ENCODE results near the gene ATF7IP.
"Not testable (repeated sequence)": the region's sequence is repeated elsewhere in the genome, so short reads cannot be mapped to it uniquely, and the experiment has no call there.

The ATF7IP gene

DNA sequence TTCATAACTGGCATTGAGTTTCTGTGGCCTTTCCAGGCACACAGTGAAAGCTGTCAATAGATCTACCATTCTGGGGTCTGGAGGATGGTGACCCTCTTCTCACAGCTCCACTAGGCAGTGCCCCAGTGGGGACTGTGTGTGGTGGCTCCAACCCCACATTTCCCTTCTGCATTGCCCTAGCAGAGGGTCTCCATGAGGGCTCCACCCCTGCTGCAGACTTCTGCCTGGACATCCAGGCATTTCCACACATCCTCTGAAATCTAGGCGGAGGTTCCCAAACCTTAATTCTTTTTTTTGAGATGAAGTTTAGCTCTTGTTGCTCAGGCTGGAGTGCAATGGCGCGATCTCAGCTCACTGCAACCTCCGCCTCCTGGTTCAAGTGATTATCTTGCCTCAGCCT is 14.0 kb upstream of the ATF7IP start:
- not testable (repeated sequence) for H3K27ac ChIP-seq (ENCODE audit: low read length); H3K4me1 ChIP-seq (ENCODE audit: control insufficient read depth in 1 of 2, insufficient read depth in 2 of 2, low read length in 2 of 2); H3K27me3 ChIP-seq (ENCODE audit: low read depth, low read length); H3K36me3 ChIP-seq (ENCODE audit: control insufficient read depth in 1 of 2, insufficient read depth in 2 of 2, low read length in 2 of 2); H3K4me3 ChIP-seq (ENCODE audit: low read depth in 1 of 2, low read length in 2 of 2); H3K9me3 ChIP-seq (ENCODE audit: control insufficient read depth in 1 of 2, low read length in 2 of 2)

DNA sequence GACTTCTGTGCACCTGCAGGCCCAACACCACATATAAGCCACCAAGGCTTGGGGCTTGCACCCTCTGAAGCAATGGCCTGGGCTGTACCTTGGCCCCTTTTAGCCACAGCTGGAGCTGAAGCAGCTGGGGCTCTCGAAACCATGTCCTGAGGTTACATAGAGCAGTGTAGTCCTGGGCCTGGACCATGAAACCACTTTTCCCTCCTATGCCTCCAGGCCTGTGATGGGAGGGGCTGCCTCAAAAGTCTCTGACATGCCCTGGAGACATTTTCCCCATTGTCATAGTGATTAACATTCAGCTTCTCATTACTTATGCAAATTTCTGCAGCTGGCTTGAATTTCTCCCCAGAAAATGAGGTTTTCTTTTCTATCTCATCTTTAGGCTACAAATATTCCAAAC is 13.4 kb upstream of the ATF7IP start:
- H3K4me3 ChIP-seq (ENCODE audit: low read depth in 1 of 2, low read length in 2 of 2); H3K36me3 ChIP-seq (ENCODE audit: control insufficient read depth in 1 of 2, insufficient read depth in 2 of 2, low read length in 2 of 2); H3K4me1 ChIP-seq (ENCODE audit: control insufficient read depth in 1 of 2, insufficient read depth in 2 of 2, low read length in 2 of 2): not testable (repeated sequence)

DNA sequence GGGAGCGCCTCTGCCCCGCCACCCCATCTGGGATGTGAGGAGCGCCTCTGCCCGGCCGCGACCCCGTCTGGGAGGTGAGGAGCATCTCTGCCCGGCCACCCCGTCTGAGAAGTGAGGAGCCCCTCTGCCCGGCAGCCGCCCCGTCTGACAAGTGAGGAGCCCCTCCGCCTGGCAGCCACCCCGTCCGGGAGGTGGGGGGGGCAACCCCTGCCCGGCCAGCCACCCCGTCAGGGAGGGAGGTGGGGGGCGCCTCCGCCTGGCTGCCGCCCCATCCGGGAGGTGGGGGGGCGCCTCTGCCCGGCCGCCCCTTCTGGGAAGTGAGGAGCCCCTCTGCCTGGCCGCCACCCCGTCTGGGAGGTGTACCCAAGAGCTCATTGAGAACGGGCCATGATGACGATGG is 10.8 kb upstream of the ATF7IP start:
- not testable (repeated sequence) for H3K4me1 ChIP-seq (ENCODE audit: control insufficient read depth in 1 of 2, insufficient read depth in 2 of 2, low read length in 2 of 2); H3K27ac ChIP-seq (ENCODE audit: low read length); H3K36me3 ChIP-seq (ENCODE audit: control insufficient read depth in 1 of 2, insufficient read depth in 2 of 2, low read length in 2 of 2); H3K9me3 ChIP-seq (ENCODE audit: control insufficient read depth in 1 of 2, low read length in 2 of 2); H3K4me3 ChIP-seq (ENCODE audit: low read depth in 1 of 2, low read length in 2 of 2); H3K27me3 ChIP-seq (ENCODE audit: low read depth, low read length)

More for the DNA sequence above, 13.4 kb upstream of the ATF7IP start:
- H3K27ac ChIP-seq (ENCODE audit: low read length); H3K9me3 ChIP-seq (ENCODE audit: control insufficient read depth in 1 of 2, low read length in 2 of 2); H3K27me3 ChIP-seq (ENCODE audit: low read depth, low read length): not testable (repeated sequence)

DNA sequence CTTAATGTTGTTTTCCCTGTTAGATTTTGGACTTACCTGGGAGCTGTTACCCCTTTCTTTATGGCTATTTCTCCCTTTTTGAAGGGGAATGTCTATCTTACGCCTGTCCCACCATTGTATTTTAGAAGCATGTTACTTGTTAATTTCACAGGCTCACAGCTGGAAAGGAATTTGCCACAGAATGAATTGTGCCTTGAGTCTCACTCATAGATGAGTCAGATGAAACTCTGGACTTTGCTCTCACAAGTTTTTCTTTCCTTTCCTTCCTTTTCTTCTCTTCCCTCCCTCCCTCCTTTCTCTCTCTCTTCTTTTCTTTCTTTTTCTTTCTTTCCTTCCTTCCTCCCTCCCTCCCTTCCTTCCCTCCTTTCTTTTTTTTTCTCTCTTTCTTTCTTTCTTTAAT is 9.3 kb upstream of the ATF7IP start:
- Histone ChIP-seq H3K4me3 (ENCODE audit: low read depth in 1 of 2, low read length in 2 of 2) (no peak overlapping the region), H3K9me3 (ENCODE audit: control insufficient read depth in 1 of 2, low read length in 2 of 2) (peaks cover 0 to 6% of the 10 kb centered on the region in 2 donors), H3K27ac (ENCODE audit: low read length) (no peak overlapping the region), H3K36me3 (ENCODE audit: control insufficient read depth in 1 of 2, insufficient read depth in 2 of 2, low read length in 2 of 2) (no peaks in the 10 kb centered on the region), H3K27me3 (ENCODE audit: low read depth, low read length) (no peaks in the 10 kb centered on the region), H3K4me1 (ENCODE audit: control insufficient read depth in 1 of 2, insufficient read depth in 2 of 2, low read length in 2 of 2) (no peaks in the 10 kb centered on the region)

DNA sequence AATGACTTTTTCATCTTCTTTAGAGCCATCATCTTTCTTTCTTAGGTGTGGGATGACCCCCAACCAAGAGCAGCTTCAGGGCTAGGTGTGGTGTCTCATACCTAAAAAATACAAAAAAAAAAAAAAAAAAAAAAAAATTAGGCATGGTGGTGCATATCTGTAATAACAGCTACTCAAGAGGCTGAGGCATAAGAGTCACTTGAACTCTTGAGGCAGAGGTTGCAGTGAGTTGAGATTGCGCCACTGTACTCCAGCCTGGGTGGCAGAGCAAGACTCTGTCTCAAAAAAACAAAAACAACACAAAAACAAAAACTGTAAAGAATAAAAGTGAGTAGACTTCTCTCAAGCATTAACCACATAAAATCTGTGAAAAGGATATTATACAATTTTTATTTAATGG is 8.0 kb upstream of the ATF7IP start:
- H3K27ac ChIP-seq (ENCODE audit: low read length), result no peak overlapping the region
- H3K36me3 ChIP-seq (ENCODE audit: control insufficient read depth in 1 of 2, insufficient read depth in 2 of 2, low read length in 2 of 2), result no peaks in the 10 kb centered on the region
- no peaks in the 10 kb centered on the region for H3K9me3 ChIP-seq (ENCODE audit: control insufficient read depth in 1 of 2, low read length in 2 of 2)
- no peaks in the 10 kb centered on the region for H3K4me1 ChIP-seq (ENCODE audit: control insufficient read depth in 1 of 2, insufficient read depth in 2 of 2, low read length in 2 of 2)
- H3K27me3 ChIP-seq (ENCODE audit: low read depth, low read length), result no peaks in the 10 kb centered on the region
- no peak overlapping the region for H3K4me3 ChIP-seq (ENCODE audit: low read depth in 1 of 2, low read length in 2 of 2)

DNA sequence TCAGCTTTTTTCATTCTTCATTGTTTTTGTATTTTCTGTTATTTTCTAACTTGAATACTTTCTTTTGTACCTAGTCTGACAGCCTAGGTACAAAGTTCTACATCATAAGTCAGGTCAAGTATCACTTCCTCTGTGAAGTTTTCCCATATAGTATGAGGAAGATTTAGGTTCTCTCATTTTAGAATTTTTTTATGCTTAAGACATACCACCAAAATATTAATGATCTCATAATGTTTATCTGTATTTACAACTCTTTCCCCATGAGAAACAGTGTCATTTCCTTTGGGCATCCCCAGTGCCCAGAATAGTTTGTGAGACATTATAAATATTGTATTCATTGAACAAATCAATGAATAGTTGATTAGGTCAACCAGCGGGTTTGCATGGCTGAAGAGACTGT is 3.1 kb upstream of the ATF7IP start:
- no peaks in the 10 kb centered on the region for H3K9me3 ChIP-seq (ENCODE audit: control insufficient read depth in 1 of 2, low read length in 2 of 2)
- no peak overlapping the region for H3K4me3 ChIP-seq (ENCODE audit: low read depth in 1 of 2, low read length in 2 of 2)
- H3K27me3 ChIP-seq (ENCODE audit: low read depth, low read length), result no peaks in the 10 kb centered on the region
- peaks cover 0 to 5% of the 10 kb centered on the region in 2 donors for H3K4me1 ChIP-seq (ENCODE audit: control insufficient read depth in 1 of 2, insufficient read depth in 2 of 2, low read length in 2 of 2)
- peaks cover 0 to 14% of the 10 kb centered on the region in 2 donors for H3K36me3 ChIP-seq (ENCODE audit: control insufficient read depth in 1 of 2, insufficient read depth in 2 of 2, low read length in 2 of 2)
- H3K27ac ChIP-seq (ENCODE audit: low read length), result no peak overlapping the region

DNA sequence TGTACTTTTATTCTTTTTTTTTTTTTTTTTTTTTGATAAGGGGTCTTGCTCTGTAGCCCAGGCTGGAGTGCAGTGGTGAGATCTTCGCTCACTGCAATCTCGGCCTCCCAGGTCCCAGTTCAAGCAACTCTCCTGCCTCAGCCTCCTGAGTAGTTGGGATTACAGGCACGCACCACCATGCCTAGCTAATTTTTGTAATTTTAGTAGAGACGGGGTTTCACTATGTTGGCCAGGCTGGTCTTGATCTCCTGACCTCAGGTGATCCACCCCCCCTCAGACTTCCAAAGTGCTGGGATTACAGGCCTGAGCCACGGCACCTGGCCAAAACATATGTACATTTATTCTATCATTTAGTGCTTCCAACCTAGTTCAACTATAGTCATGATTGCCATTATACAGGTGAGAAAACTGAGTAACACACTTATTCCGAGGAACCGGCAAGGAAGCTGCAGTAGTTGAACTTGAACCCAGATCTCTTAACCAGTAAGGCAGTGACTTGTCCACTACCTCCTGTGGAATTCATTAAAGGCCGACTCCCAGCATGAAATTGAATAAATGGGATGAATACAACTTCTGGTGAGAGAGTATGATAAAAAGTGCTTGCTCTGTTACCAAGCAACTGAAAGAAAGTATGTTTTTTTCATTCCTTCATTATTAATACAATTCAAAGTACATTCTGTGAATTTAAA is 755 bp upstream of the ATF7IP start:
- no peaks in the 10 kb centered on the region for H3K9me3 ChIP-seq (ENCODE audit: control insufficient read depth in 1 of 2, low read length in 2 of 2)
- no peaks in the 10 kb centered on the region for H3K27me3 ChIP-seq (ENCODE audit: low read depth, low read length)
- H3K36me3 ChIP-seq (ENCODE audit: control insufficient read depth in 1 of 2, insufficient read depth in 2 of 2, low read length in 2 of 2), result peaks cover 0 to 14% of the 10 kb centered on the region in 2 donors
- peak overlapping the region; percentile 82 to 93 for H3K4me3 ChIP-seq (ENCODE audit: low read depth in 1 of 2, low read length in 2 of 2)
- H3K27ac ChIP-seq (ENCODE audit: low read length), result peak overlapping the region; percentile 98
- H3K4me1 ChIP-seq (ENCODE audit: control insufficient read depth in 1 of 2, insufficient read depth in 2 of 2, low read length in 2 of 2), result peaks cover 4 to 5% of the 10 kb centered on the region in 2 donors

DNA sequence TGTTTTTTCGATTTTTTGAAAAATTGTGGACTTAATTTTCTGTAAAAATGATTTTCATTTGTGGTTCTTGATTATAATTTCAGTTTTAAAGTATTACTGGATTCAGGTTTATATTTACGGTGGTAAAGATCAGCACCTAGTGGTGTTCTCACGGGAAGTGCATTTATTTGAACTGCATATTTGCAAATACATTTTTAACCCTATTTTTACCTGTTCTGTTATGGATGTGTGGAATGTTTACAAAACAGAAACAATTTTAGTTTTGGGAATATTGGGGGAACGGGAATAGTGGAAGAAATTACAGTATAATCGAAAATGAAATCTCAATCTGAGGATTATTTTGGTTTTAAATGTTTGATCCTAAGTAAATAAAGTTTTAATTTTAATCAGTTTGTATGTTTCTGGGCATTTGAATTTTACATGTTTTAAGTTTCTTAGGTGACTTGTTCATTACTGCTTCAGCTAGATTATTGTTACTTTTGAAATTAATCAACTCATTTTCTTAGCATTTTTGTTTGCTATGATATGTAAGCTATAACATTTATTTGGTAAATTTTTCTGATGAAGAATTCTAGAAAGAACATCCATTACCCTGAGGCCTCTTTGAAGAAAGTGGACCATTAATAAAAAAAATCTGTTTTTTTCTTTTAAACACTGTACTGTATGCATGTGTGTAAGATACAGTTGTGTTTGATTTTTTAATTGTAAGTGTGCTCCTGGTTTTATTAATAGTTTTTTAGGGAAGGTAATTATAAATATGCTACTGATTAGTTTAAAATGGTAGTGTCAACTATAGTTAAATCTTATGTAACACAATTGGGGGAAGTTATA is 942 bp downstream of the ATF7IP start:
- Histone ChIP-seq H3K27me3 (ENCODE audit: low read depth, low read length) (no peaks in the 10 kb centered on the region), H3K4me1 (ENCODE audit: control insufficient read depth in 1 of 2, insufficient read depth in 2 of 2, low read length in 2 of 2) (peaks cover 4 to 5% of the 10 kb centered on the region in 2 donors), H3K4me3 (ENCODE audit: low read depth in 1 of 2, low read length in 2 of 2) (peak overlapping the region; percentile 82 to 93), H3K27ac (ENCODE audit: low read length) (peak overlapping the region; percentile 98), H3K36me3 (ENCODE audit: control insufficient read depth in 1 of 2, insufficient read depth in 2 of 2, low read length in 2 of 2) (peaks cover 0 to 14% of the 10 kb centered on the region in 2 donors), H3K9me3 (ENCODE audit: control insufficient read depth in 1 of 2, low read length in 2 of 2) (no peaks in the 10 kb centered on the region)

DNA sequence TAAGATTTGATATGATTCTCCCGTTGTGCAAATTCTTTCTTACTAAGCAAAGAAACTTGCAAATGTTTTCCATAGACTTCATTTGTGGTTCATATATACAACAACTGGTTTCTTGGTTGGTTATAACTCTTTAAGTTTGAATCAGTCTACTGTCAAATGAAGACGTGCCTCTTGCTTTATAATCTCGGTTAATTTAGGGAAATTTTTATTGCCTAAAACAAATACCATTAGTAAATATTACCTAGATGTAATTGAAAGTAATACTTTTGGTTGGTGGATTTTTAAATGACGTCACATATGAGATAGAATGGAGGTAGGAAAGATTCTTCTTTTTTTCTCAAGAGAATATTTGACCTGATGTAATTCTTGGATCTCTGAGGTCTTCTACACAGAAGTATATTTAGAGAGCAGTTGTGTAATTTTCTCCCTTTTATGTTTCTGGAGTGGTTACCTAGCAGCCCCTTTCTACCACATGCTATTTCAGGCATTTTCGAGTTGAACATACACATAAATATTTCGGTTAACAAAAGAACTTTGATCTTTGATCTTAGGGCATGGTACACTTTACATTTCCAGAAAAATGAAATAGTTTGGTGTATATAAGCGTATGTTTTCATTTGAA is 1.7 kb downstream of the ATF7IP start:
- H3K9me3 ChIP-seq (ENCODE audit: control insufficient read depth in 1 of 2, low read length in 2 of 2), result no peaks in the 10 kb centered on the region

DNA sequence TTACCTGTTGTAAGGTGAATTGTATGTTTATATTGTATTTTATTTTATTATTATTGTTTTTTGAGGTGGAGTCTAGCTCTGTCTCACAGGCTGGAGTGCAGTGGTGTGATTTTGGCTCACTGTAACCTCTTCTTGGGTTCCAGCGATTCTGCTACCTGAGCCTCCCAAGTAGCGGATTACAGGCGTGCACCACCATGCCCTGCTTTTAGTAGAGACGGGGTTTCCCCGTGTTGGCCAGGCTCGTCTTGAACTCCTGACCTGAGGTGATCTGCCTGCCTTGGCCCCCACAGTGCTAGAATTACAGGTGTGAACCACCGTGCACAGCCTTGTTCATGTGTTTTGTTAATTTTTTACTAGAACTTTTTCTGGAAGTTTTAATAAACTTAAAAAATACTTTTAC is 3.8 kb downstream of the ATF7IP start:
- H3K4me3 ChIP-seq (ENCODE audit: low read depth in 1 of 2, low read length in 2 of 2), result no peak overlapping the region
- no peak overlapping the region for H3K27ac ChIP-seq (ENCODE audit: low read length)

More for the DNA sequence above, 1.7 kb downstream of the ATF7IP start:
- Histone ChIP-seq H3K4me1 (ENCODE audit: control insufficient read depth in 1 of 2, insufficient read depth in 2 of 2, low read length in 2 of 2) (peaks cover 5 to 10% of the 10 kb centered on the region in 2 donors), H3K27ac (ENCODE audit: low read length) (peak overlapping the region; percentile 98), H3K36me3 (ENCODE audit: control insufficient read depth in 1 of 2, insufficient read depth in 2 of 2, low read length in 2 of 2) (peaks cover 0 to 14% of the 10 kb centered on the region in 2 donors), H3K27me3 (ENCODE audit: low read depth, low read length) (no peaks in the 10 kb centered on the region), H3K4me3 (ENCODE audit: low read depth in 1 of 2, low read length in 2 of 2) (peak overlapping the region; percentile 82 to 93)

DNA sequence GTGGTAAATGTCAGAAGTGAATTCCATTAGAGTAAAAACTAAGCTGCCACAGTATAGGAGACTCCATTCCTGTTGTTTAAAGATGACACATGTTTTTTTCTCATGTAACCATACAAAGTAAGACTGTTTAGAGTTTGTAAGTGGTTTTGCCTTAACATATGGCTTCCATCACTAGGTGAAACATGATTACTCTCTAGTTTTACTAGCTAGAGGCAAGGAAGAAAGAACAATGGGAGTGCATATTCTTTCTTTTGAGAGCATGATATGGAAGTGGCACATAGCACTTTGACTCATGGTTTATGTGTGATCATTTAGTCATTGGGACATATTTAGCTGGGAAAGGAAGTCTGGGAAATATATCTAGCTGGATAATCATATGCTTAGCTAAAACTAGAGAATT is 7.7 kb downstream of the ATF7IP start:
- no peaks in the 10 kb centered on the region for H3K36me3 ChIP-seq (ENCODE audit: control insufficient read depth in 1 of 2, insufficient read depth in 2 of 2, low read length in 2 of 2)
- no peak overlapping the region for H3K4me3 ChIP-seq (ENCODE audit: low read depth in 1 of 2, low read length in 2 of 2)
- peak overlapping the region; percentile 35 for H3K27ac ChIP-seq (ENCODE audit: low read length)
- H3K27me3 ChIP-seq (ENCODE audit: low read depth, low read length), result no peaks in the 10 kb centered on the region
- no peaks in the 10 kb centered on the region for H3K9me3 ChIP-seq (ENCODE audit: control insufficient read depth in 1 of 2, low read length in 2 of 2)
- H3K4me1 ChIP-seq (ENCODE audit: control insufficient read depth in 1 of 2, insufficient read depth in 2 of 2, low read length in 2 of 2), result peaks cover 0 to 20% of the 10 kb centered on the region in 2 donors

More for the DNA sequence above, 3.8 kb downstream of the ATF7IP start:
- Histone ChIP-seq H3K9me3 (ENCODE audit: control insufficient read depth in 1 of 2, low read length in 2 of 2) (no peaks in the 10 kb centered on the region), H3K4me1 (ENCODE audit: control insufficient read depth in 1 of 2, insufficient read depth in 2 of 2, low read length in 2 of 2) (peaks cover 5 to 14% of the 10 kb centered on the region in 2 donors), H3K27me3 (ENCODE audit: low read depth, low read length) (no peaks in the 10 kb centered on the region), H3K36me3 (ENCODE audit: control insufficient read depth in 1 of 2, insufficient read depth in 2 of 2, low read length in 2 of 2) (peaks cover 0 to 14% of the 10 kb centered on the region in 2 donors)
